Suprapubic skin (tissue), 4 donors: ENCODE results near the gene USB1.

Source experiments
- CTCF ChIP-seq, 2 donors: fragments of 200-600 bp in 1 of 2; fragments of 450-650 bp in 1 of 2; sonication (generic) in 1 of 2; IDR thresholded peaks; one replicate each; pipeline ENCODE4 v1.5.1; 2016 to 2019; ENCODE audit warnings: antibody characterized with exemption in 2 of 2, mild to moderate bottlenecking in 1 of 2, moderate library complexity in 1 of 2
- EP300 ChIP-seq: sonication (generic); formaldehyde crosslinking; IDR thresholded peaks from one replicate; pipeline ENCODE4 v1.6.1; 2017; ENCODE audit warnings: antibody characterized with exemption
- POLR2AphosphoS5 ChIP-seq, 3 donors: sonication (generic); formaldehyde crosslinking; IDR thresholded peaks; one replicate each; pipeline ENCODE4 v1.6.1; 2017; ENCODE audit warnings: antibody characterized with exemption in 3 of 3

GRCh38 chr16:57997528-57998265, 3.5 kb upstream of the USB1 start:
- TF ChIP-seq CTCF (IDR thresholded peaks at IDR 0.05), result no peak
- TF ChIP-seq EP300, result no peak
- TF ChIP-seq POLR2AphosphoS5 (IDR thresholded peaks at IDR 0.05), result no peak
